NCI-H82 treated with DMSO at 0.1 percent for 48 hours (cell line): Measurements from ENCODE around the gene SRGAP1.
"Not testable (repeated sequence)": the region's sequence is repeated elsewhere in the genome, so short reads cannot be mapped to it uniquely, and the experiment has no call there.

ENCODE experiments used
- DNase-seq: peaks from one replicate; lab custom pipeline; 2025; ENCODE audit not compliant: unreplicated experiment; lab: John Stamatoyannopoulos, UW

SRGAP1 gene

DNA sequence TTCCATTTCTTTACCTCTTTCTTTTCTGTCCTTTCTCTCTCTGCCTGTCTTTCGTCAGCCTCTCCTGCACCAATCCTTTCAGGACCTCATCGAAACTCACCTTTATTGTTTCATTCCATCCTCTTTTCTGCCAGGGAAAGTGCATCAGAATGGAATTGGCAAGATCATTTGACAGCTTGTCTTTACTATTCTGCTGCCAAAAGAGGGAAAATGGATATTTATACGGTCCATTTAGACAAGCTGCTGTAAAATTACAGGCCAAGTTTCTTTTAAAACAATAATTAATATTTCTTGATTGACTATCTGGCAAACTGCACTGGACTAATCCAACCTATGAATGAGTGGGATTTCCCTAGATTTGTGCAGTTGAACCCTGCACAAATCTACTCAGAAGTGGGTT is 7.6 kb upstream of the SRGAP1 start:
- DNase-seq = no peak

DNA sequence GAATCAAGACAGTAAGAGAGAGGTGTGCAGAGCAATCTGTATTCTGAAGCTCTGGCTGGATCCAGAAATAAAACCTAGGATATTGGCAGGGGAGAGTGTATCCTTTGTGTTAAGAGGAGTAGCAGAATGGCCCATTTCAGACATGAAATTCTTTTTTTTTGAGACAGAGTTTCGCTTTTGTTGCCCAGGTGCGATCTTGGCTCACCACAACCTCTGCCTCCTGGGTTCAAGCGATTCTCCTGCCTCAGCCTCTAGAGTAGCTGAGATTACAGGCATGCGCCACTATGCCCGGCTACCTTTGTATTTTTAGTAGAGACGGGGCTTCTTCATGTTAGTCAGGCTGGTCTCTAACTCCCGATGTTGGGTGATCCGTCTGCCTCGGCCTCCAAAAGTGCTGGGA is 6.1 kb upstream of the SRGAP1 start:
- DNase-seq = no peak

DNA sequence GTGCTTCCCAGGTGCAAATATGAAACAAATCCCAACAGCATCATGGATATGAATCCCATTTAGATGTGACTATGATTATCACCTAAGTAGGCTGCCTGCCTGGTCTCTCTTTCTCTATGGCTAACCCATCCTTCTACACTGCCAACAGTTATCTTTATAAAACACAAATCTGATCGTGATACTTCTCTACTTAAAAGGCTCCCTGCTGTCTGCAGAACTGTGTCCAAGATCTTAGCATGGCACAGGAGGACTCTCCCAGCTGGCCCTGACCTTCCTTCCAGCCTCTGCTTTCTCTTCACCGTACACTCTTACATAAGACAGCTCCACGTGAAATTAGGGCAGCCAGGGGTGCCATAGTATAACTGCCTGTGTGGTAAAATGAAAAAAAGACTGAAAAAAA is 3.5 kb upstream of the SRGAP1 start:
- no peak for DNase-seq

DNA sequence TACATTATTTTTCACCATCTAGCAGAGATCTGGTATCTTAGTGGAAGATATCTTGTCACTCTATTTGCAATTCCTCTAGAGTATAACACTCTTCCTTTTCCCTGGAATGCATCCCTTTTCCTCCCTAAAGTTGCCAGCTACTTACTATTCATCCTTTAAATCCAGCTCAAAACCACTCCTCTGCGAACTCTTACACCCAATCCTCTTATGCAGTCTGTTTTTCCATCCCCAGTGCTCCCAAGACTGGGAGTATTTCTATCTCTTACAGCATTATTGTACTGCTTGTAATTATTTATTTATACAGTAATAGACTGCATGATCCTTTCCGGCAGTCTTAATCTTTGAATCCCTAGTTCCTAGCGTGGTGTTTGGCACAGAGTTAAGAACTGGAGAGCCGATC is 2.9 kb upstream of the SRGAP1 start:
- no peak for DNase-seq

DNA sequence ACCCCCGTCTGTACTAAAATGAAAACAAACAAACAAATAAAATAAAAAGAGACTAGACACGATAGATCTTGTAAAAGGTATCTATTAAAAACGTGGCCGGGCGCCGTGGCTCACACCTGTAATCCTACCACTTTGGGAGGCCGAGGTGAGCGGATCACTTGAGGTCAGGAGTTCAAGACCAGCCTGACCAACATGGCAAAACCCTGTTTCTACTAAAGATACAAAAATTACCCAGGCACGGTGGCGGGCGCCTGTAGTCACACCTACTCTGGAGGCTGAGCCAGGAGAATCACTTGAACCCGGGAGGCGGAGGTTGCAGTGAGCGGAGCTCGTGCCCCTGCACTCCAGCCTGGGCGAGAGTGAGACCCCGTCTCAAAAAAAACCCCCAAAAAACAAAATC is 1.8 kb upstream of the SRGAP1 start:
- not testable (repeated sequence) for DNase-seq

DNA sequence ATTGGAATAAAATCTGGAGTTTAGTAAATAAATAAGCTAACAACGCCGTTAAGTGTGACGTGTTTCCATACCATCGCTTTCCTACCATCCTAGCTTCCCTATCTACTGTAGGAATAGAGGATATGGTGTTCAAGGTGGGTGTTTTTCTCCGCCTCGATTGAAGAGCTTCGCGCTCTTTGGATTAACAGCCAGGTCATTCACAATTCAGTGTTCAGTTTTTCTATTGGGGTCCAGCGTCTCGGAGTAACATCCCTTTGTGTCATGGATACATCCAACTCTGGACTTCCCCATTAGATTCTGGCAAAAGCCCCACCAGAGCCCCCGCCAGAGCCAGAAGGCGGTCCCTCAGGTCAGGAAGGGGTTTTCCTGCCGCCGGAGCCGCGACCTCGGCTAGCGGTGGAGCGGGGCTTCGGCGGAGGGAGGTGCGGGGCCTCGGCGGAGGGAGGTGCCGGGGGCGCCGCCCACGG is 1.2 kb upstream of the SRGAP1 start:
- no peak for DNase-seq

DNA sequence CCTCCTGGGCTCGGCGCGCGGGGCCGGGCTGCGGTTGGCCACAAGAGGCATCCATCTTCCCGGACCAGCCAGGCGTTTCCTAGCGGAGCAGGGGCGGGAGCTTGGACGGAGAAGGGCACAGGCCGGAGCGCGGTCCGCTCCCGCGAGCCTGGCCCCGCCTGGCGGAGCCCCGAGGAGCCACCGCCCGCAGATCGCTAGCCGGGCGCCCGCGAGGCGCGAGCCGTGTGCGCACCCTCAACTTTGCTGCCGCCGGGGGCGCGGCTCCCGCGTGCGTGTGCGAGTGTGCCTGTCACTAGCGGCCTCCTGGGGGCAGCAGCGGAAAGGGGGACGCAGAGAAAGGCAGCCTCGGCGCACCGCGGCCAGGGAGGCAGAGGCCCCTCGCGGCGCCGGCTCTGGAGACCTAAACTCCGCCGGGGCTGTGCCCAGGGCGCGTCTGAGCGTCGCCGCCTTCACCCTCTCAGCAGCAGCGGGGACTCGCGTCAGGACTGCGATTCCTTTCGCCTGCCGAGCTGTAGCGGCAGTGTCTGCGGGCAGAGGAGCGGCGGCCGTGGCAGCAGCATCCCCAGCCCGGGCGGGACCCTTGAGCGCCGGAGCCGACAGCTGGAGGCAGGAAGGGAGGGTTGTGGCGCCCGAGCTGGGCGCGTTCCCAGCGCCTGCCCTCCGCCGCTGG is 644 bp upstream of the SRGAP1 start:
- DNase-seq = peak; percentile 57

DNA sequence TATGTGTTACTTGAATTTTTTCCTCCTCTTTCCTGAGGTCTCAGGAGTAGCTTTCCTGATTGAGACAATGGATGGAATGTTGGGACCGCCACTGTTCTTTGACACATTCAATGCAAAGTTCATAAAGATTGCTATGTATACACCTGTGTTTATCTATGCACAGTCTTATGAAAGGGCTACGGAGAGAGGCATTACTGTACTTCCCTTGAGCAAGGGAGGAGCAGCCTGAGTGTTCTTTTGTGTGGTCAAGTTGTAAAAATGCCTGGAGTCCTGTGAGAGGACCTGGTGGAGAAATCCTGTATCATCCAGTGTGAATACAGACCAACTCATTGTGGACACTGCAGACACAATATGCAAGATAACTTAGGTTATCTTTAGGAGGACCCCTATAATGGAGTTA is 1.2 kb downstream of the SRGAP1 start:
- no peak for DNase-seq

DNA sequence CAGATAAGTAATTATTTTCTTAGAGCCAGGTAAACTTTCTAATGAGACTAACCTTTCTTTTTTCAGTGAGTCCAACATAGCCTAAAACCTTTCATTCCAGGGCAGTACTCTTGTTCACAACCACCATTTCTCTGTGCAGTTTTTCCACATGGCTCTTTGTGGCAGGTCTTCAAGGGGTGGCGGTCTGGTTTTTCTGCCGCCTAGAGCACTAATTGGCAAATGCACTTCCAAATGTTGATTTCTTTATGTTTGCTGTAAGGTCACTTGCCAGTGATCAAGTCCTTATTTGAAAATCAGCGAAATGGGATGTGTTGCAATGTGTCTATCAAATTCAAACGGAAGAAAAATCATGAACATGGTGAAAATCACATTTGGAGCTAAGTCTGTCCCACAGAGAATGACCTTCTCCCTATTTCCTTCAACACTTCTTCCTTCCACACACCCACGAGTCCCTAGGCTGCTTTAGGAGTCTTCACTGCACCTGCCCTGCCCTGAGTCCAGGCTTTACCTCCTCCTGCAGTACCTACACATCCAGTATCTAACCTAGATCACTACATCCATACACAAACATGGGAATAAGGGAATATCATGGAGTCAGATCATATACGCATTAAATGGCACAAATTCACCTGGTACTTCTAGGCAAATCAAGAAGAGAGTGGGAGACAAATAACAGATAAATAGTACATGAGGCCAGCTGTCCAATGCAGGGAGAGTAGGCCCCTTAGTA is 1.9 kb downstream of the SRGAP1 start:
- DNase-seq = no peak

DNA sequence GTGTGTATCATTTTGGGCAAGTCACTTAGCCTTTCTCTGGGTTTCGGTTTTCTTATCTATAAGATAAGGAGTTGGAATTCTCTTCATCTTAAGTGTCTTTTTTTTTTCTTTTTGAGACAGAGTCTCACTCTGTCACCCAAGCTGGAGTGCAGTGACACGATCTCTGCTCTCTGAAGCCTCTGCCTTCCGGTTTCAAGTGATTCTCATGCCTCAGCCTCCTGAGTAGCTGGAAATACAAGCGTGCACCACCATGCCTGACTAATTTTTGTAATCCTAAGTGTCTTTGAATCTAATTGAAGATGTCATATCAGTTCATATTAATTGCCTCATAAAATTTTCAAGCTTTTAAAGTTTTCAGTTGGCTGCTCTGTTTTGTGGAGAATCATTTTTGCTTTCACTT is 4.0 kb downstream of the SRGAP1 start:
- DNase-seq = no peak

DNA sequence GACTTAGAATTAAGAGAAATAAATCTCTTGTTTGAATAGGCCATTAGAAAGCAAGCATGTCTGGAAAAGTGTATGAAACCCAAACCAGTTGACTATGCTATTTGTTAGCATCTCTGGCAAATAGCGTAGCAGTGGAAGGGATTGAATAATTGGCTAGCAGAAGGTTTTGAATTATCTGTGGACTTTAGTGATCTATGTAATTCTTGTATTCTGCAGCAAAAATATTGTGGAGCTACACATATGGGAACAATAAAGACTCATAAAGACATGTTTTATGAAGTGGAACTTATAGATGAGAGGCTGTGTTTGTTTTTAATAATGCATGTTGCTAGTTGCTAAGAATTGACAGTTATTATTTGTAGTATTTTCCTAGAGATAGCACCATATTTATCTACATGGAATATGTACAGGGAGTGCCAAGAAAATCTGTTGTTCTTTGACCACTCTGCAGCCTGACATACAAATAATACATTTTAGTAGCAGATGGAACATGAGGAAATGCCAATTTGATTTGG is 4.7 kb downstream of the SRGAP1 start:
- DNase-seq = no peak

DNA sequence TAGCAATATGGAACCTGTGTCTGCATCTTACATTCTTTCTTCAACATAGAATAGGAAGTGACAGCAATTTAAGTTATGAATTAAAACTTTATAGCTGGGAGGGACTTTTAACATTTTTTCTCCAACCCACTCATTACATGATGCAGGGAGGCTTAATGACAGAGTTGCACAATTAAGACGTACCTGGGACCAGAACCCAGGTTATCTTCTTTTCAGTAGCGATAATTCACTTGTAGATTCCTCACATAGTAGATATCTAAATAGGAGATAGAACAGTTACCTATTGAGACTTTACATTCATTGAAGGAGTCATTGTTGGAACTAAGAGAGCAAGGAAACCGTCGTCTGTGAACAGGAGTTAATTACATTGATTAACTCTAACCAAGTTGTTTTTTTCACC is 5.1 kb downstream of the SRGAP1 start:
- DNase-seq = no peak

DNA sequence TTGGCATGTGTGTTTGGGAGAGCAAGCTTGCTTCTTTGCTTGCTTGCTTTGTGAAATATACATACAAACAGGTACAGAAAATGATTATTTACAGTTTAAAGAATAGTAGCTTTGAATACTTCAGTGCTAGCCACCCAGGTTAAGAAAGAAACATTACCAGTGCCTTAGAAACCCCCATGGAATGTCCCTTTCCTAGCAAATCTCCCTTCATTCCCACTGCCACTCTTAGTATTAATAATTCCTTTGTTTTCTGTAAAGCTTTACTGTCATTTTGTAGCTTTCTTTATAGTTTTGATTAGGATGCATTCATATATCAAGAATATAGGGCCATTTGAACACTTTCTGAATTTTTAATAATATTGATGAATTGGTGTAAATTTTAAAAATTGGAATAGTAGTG is 9.5 kb downstream of the SRGAP1 start:
- DNase-seq = no peak

DNA sequence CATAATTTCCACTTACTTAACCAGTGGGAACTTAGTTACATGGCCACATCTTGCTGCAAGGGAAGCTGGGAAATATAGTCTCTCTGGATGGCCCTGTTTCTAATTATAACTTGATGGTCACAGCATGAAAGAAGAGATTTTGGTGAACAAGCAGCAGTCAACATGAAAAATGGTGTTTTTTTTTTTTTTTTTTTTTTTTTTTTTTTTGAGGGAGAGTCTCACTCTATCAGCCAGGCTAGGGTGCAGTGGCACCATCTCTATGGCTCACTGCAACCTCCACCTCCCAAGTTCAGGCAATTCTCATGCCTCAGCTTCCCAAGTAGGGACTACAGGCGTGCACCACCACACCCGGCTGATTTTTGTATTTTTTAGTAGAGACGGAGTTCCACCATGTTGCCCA is 10.8 kb downstream of the SRGAP1 start:
- no peak for DNase-seq

DNA sequence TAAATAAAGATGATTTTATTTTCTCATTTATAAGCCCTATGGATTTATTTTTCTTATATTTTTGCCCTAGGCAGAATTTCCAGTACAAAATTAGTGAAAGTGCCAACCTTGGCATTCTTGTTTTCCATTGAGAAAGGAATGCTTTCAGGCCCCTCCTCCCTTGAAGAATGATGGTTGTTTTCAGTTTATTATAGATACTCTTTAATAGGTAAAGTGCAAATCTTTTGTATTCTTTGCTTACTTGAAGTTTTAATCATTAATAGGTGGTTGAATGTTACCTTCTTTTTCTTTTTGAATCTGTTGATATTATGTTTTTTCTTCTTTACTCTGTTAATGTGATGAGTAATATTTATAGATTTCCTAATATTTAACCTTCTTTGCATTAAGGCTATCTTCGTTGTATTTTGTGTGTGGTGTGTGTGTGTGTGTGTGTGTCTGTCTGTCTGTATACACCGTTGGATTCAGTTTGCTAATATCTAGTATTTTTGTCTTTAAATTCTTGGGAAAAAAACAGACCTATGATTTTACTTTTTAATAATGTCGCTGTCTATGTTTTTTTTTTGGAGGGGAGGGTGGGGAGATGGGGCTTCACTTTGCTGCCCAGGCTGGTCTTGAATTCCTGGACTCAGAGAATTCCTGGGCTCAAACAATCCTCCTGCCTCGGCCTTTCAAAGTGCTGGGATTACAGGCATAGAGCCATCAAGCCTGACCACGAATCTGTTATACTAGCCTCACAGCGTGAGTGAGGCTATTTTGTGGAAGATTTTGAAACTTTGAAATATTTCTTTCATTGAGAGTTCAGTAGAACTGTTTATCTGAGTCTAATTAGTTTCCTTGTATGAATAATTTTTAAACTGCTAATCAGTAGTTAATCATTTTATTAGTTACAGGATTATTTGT is 13.5 kb downstream of the SRGAP1 start:
- no peak for DNase-seq

DNA sequence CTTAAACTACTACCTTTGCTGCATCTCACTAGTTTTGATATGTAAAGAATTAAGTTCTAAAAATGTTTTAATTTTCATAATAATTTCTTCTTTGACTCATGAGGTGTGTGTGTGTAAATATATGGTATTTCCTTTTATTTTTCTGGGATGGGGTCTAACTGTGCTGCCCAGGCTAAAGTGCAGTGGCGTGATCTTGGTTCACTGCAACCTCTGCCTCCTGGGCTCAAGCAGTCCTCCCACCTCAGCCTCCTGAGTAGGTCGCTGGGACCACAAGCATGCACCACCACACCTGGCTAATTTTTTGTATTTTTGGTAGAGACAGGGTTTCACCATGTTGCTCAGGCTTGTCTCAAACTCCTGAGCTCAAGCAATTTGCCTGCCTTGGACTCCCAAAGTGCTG is 15.4 kb downstream of the SRGAP1 start:
- not testable (repeated sequence) for DNase-seq

DNA sequence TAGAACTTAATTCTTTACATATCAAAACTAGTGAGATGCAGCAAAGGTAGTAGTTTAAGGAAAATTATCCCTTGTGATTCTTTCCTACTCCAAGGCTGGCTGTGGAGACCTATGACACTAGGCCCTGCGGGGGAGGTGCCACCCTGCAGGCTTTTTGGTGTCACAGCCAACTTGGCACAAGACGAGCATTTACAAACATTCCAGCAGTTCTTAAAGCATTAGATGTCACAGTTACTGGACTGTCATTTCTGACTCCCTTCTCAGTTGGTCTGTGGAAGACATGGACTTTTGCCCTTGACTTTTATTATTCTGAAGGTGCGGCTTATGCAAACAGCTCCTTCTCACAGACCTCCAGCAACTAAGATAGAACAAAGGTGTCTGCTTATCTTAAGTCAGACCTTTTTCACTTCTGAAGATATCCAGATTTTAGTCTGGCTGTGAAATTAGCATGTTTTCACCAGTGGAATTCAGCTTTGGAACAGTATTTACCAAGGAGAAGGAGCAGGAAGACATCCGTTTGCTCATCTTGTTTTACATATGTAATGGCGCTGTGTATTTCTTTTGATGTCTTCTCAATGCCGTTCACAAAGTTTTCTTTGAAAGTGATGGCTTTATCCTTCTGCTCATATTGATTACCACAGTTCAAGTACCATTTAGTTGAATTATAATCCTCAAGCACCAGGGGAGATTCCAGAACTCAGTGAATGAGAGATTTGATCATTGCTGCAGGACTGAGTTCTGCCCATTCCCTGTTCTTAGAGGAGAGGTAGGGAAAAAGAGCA is 17.9 kb downstream of the SRGAP1 start:
- DNase-seq = no peak

DNA sequence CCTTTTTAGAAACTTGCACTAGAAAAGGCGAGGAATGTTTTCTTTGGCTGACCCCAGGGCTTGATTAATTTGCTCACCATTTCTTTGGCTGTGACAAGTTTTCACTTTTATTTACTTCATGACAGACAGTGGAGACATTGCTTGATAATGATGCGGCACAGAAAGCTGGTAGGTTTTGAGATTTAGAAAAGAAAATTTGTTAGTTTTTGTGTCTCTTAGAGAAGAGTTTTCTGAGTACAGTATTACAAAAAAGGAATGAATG is 18.4 kb downstream of the SRGAP1 start:
- no peak for DNase-seq

DNA sequence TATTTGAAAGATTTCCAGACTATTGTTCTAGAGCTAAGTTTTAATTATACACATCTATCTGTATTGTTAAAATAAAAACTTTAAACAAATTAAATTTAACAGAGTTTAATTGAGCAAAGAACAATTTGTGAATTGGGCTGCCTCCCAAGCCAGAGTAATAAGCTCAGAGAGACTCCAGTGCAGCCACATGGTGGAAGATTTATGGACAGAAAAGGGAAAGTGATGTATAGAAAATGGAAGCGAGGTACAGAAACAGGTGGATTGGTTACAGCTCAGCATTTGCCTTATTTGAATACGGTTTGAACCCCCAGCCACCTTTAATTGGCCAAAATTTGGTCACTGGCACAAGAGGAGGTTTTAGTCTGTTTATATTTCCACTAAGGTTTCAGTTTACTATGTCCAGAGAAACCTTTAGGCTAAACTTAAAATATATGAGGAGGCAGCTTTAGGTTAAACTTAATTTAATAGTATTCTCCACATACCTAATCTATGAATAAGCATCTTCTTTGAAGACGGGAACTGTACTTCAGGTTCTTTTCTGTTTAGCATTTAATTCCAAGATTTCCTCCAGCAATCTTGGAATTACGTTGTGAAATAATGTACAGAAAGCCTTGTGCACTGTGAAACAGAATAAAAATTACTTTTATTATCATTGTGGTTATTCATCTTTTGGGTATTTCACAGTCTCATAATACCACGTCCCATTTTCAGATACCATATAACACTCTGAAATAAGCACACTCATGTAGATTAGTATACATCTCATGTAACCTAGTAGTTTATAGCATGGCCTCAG is 19.4 kb downstream of the SRGAP1 start:
- DNase-seq = no peak

DNA sequence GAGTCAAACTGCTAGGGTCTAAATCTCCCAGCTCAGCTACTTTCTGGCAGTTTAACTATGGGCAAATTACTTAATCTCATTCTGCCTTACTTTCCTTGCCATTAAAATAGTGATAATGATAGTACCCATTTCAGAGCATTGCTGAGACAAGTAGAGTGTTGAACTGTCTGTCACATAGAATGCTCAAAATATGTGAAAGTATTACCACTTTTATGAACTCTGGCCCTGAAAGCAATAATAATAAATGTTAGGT is 19.9 kb downstream of the SRGAP1 start:
- DNase-seq = no peak

DNA sequence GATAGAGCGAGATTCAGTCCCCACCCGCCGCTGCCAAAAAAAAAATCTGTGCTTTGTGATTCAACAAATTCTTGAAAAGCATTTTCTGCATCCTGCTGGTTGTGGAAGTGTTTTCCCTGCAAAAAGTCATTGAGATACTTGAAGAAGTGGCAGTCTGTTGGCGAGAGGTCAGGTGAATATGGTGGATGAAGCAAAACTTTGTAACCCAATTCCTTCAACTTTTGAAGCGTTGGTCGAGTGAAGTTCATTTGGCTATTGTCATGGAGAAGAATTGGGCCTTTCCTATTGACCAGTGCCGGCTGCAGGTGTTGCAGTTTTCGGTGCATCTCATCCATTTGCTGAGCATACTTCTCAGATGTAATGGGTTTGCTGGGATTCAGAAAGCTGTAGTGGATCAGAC is 20.9 kb downstream of the SRGAP1 start:
- no peak for DNase-seq
